Measurements from ENCODE around the gene UXT.

DNA sequence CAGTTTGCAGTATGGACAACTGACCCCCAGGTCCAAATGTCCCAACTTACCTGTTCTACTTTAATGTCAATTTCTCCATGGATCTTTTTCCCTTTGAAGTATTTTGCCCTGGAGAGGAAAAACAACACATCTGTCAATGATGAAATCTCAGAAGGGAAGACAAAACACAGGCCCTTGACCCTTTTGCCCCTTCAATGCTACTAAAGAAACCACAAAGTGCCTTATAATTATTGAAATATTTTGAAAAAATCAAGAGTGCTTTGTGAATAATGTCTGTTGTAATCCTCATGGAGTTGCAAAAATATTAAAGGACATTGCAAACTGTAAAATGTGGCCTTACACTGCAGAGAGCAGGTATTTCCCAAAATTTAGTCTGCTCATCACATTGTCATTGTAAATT lies 51.9 kb downstream of the UXT start:
- TF ChIP-seq ZNF184 (CRISPR knock-in tag; IDR thresholded peaks at IDR 0.05) (no peak), ZKSCAN3 (CRISPR knock-in tag; IDR thresholded peaks at IDR 0.05) (no peak), TBP (optimal IDR thresholded peaks at IDR 0.05; ENCODE audit: low read depth, low read length) (no peak)
